Stimulated activated CD8-positive, alpha-beta memory T cell treated with anti-CD3 and anti-CD28 coated beads, Interleukin-7, amount 100 ng/mL, for 1 hour (primary cell): ENCODE results near the gene VIPR1.

Experiments
- DNase-seq, 2 donors: peaks; one replicate each; pipeline ENCODE4 v3.0.0-alpha.2; 2020; ENCODE audit warnings: low read depth in 2 of 2

Gene VIPR1

GRCh38 chr3:42511736-42512135 lies 9.3 kb downstream of the VIPR1 start:
- DNase-seq: no peak

DNA sequence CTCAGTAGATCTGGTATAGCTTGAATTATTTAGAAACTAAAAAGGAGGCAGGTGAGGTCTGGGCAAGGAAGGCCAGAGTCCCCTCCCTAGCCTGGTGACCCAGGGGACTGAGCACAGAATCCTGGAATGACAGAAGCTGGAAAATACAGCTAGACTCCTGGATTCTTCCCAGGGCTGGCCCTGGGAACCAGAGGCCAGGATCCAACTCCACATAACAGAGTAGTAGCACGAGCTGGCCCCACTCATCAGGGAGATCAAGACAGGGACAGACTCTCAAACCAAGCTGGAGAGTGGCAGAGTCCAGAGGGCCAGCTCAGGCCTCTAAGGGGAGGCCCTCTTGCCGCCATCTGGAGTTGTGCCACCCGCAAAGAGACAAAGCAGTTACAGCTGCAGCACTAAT lies 10.7 kb downstream of the VIPR1 start:
- DNase-seq: no peak

GRCh38 chr3:42513521-42513920 lies 11.1 kb downstream of the VIPR1 start:
- DNase-seq: no peak

GRCh38 chr3:42514876-42515275 lies 12.4 kb downstream of the VIPR1 start:
- no peak for DNase-seq

DNA sequence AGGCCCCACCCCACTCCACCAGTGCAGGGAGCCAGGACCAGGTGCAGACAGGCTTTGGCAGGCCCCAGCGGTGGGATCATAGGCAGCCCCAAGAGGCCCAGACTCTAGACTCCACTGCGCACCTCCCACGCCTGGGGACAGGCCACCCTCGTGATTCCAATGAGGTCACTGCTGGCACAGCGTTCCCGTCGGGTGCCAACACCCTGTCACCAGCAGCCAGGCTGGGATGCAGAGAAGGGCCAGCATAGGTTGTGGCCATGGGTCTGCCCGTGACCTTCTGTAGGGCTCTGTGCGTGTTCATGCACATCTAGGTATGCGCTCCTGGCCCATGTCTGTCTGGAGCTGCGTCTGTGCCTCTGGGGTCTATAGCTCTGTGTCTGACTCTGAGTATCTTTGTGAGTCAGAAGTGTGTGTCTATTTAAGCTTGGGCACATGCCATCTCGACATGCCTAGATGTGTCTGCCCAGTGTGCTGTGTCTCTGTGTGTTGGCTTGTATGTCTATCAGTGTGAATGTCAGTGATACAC lies 13.0 kb downstream of the VIPR1 start:
- DNase-seq: no peak

GRCh38 chr3:42515976-42516375 lies 13.5 kb downstream of the VIPR1 start:
- no peak for DNase-seq

DNA sequence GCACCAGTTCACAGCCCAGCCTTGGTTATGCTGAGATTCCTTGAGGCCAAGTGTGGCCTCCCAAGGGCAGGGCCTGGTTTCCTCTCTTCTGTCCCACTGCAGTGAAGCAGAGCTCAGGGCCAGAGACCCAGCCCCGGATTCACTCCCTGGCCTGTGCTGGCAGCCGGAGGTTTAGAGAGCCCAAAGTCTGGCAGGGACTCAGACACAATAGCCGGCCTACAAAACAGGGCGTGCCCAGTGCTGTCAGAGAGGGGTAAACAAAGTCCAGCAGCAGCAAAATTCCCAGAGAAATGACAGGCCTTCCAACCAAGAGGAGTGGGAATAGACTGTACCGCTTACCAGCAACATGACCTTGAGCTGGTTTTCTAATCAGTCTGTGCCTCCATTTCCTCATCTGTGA lies 14.0 kb downstream of the VIPR1 start:
- no peak for DNase-seq

- DNase-seq: no peak
These were observed 14.7 kb downstream of the VIPR1 start for GRCh38 chr3:42517117-42517516.

GRCh38 chr3:42518800-42519567 lies 16.5 kb downstream of the VIPR1 start:
- DNase-seq: no peak

- no peak for DNase-seq
These were observed 17.1 kb downstream of the VIPR1 start for GRCh38 chr3:42519568-42519962.

DNA sequence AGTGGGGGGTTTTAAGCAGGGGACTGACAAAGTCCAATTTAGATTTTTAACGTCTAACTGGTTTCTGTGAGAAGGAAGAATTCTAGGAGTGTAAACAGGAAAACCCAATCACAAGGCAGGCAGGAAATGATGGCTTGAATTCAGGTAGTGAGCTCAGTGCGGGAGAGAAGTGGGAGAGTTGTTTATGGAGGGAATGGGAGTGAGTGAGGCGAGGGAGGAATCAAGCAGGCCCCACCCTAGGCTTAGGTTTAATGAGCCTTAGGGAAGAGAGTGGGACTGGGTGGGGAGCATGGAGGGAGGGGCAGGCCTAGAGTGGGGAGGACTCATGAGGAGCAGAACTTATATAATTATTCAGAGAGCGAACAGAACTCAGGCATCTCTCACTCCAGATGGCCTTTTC lies 17.9 kb downstream of the VIPR1 start:
- no peak for DNase-seq

DNA sequence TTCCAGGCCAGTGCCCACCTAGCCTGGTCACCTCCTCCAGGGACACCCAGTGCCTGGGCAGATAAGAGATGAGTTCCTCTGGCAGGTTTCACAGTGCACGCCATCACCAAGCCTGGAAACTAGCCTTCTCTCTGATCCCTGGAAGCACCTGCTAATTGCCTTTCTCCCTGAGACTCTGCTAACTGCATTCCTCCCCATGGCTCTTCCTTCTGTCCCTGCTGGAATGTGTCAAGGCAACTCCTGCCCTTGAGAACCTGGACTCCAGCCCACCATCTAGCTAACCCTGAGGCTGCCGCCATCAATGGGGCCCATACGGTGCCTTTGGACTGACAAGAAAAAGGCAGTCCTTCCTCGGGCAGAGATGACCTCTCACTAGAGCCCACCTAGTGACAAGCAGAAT lies 18.5 kb downstream of the VIPR1 start:
- no peak for DNase-seq

DNA sequence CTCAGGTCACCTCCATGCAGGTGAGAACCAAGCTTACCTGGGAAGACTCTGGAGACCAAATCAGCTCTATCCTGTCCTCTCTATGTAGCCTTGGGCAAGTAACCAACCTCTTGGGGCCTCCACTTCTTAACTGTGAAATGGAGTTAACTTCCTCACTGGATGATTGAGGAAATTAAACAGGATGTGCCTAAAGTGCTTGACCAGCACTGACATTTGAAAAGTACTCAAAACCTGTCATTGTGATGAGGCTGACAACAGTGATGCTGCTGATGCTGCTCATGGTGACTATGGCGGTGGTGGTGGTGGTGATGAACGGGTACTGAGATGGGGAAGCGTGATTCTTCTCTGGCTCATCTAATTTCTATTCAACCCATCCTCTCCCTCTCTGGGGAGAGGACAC lies 22.3 kb downstream of the VIPR1 start:
- no peak for DNase-seq

- DNase-seq: no peak
These were observed 22.8 kb downstream of the VIPR1 start for GRCh38 chr3:42525212-42525611.

- no peak for DNase-seq
These were observed 23.4 kb downstream of the VIPR1 start for GRCh38 chr3:42525736-42526345.

DNA sequence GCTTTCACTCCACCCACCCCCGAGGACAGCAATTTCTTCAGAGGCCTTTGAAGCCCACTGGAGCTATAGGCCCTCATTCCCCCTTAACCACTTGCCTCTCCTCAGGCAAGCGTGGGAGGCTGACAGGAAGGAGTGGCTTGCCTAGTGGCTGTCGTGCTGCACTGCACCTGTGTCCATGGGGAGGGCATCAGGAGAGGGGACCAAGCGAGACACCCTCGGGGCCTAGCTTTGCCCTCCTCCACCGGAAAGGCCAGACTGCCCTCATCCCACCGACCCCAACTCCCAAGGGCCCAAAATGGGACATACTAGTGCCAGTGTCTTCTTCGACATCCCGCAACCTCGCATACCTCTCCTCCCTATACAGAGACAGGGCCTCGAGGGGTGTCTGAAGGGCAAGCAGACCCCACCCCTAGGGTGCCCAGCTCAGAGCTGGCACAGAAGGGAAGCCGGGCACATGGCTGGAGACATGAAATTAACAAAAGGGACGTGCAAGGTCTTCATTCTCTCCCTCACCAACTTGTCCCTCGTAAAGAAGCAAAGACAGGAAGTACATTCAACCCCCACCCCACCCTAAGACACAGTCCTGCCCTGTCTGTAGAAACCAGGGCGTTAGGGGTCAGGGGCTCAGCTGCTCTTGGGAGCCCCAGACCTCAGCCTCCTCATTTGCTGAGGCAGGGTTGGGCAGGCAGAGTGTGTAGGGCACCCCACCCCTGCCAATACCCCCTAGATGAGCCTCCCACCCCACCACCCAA lies 24.3 kb downstream of the VIPR1 start:
- DNase-seq: peak in 1 of 2 donors; percentile 13

DNA sequence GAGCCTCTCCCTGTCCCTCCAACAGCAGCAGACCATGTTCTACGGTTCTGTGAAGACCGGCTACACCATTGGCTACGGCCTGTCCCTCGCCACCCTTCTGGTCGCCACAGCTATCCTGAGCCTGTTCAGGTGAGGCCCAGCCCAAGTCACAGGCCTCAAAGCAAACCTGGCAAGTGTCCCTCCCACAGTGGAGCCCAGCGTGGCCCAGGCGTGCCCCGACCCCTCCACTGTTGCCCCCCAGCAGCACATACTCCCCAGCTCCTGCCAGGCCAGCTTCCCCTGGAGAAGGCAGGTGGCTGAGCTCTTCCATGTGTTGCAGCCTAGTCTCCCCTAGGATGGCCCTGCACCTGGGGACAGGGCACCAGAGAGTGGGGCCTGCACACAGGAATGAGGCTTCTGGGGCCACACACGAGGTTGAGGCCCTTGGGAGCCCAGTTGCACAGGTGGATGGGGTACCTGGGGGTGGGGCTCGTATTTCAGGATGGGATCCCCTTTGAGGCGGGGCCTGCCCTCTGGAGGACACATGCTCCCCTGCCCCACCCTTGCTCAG lies 25.0 kb downstream of the VIPR1 start:
- DNase-seq: no peak

GRCh38 chr3:42529468-42529867 lies 27.0 kb downstream of the VIPR1 start:
- DNase-seq: no peak

GRCh38 chr3:42530073-42530472 lies 27.6 kb downstream of the VIPR1 start:
- DNase-seq: no peak

DNA sequence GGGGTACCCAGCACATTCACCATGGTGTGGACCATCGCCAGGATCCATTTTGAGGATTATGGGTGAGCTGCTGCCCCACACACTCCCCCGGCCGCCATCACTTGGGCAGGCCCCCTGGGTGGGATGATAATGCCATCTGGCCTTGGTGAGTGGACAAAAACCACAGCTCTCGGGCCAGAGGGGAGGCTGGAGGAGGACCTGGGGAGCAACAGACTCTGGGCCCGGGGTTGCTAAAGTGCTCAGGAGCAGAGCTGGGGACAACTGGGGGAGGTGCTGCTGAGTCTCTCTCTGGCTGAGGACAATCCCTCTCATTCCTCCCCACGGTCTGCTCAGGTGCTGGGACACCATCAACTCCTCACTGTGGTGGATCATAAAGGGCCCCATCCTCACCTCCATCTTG lies 29.0 kb downstream of the VIPR1 start:
- no peak for DNase-seq

DNA sequence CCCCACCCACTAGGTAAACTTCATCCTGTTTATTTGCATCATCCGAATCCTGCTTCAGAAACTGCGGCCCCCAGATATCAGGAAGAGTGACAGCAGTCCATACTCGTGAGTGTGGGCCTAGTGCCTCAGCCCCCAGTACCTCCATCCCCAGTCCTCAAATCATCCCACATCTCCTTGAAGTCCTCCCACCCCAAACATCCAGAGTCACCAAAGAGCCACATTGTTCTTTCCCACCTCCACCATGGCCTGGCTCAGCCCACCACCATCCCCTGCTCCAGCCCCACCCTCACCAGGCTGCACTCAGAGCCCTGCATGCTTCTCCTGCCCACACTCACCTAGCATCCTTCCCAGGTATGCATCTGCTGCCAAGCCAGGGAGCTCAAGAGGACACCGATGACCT lies 29.8 kb downstream of the VIPR1 start:
- no peak for DNase-seq

DNA sequence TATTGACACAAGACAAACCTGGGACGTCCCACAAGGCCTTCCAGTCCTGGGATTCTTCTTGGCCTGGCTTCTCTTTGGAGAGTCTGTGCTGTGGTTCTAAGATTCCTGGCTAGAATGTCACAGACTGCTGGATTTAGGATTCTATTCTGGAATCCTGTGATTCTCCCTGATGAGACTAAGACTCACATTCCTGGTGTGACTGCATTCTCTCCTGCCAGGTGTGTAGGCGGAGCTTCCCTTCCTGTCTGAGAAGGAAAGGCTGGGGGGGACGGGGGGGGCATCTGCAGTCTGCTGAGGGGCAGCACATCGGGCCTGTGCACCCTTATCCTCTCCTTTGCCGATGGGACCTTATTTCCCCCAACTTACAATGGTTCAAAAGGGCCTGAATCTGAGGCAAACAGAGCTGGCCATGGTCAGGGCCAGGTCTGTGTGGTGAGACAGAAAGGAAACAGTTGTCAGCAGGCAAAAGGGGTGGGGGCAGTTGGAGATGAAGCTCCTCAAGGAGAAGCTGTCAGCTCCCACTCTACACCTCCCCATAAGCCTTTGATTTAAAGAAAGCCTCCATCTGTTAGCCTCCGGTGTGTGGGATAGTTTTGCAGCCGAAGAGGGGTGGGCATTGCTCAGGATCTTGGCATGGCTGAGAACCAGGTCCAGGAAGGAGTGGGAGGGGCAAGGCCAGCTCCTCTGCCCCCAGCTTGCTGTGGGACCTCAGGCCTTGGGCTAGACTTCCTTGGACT lies 30.9 kb downstream of the VIPR1 start:
- no peak for DNase-seq
